HUES64 (cell line): ENCODE results near the gene SAMD4B.

Experiments
- H3K27ac ChIP-seq: 2 replicates; pipeline ENCODE4 v1.7.0; 2013; ENCODE audit warnings: low read depth, low read length, inconsistent platforms
- H3K27me3 ChIP-seq: 2 replicates; pipeline ENCODE4 v1.6.1; 2013; ENCODE audit warnings: mild to moderate bottlenecking, low read length; ENCODE audit not compliant: insufficient read depth
- H3K36me3 ChIP-seq: 2 replicates; pipeline ENCODE4 v1.6.1; 2013; ENCODE audit warnings: mild to moderate bottlenecking, low read length; ENCODE audit not compliant: insufficient read depth
- H3K4me1 ChIP-seq: 2 replicates; pipeline ENCODE4 v1.6.1; 2013; ENCODE audit warnings: mild to moderate bottlenecking, low read length, moderate library complexity; ENCODE audit not compliant: insufficient read depth
- H3K4me3 ChIP-seq: 2 replicates; pipeline ENCODE4 v1.5.1; 2013; ENCODE audit warnings: mild to moderate bottlenecking, low read length, moderate library complexity
- H3K9ac ChIP-seq: 2 replicates; pipeline ENCODE4 v1.6.1; 2013; ENCODE audit warnings: mild to moderate bottlenecking, low read depth, low read length
- H3K9me3 ChIP-seq: 2 replicates; pipeline ENCODE4 v1.6.1; 2013; ENCODE audit warnings: low read depth, low read length; ENCODE audit not compliant: insufficient read depth
- WGBS: fragments of 150-250, 120-280 bp; methylation state at CpG from one replicate; pipeline ENCODE4 v1.1.7; 2013; ENCODE audit warnings: missing lambda C conversion rate; 5-methylcytosine and 5-hydroxymethylcytosine counted together

Gene SAMD4B

DNA sequence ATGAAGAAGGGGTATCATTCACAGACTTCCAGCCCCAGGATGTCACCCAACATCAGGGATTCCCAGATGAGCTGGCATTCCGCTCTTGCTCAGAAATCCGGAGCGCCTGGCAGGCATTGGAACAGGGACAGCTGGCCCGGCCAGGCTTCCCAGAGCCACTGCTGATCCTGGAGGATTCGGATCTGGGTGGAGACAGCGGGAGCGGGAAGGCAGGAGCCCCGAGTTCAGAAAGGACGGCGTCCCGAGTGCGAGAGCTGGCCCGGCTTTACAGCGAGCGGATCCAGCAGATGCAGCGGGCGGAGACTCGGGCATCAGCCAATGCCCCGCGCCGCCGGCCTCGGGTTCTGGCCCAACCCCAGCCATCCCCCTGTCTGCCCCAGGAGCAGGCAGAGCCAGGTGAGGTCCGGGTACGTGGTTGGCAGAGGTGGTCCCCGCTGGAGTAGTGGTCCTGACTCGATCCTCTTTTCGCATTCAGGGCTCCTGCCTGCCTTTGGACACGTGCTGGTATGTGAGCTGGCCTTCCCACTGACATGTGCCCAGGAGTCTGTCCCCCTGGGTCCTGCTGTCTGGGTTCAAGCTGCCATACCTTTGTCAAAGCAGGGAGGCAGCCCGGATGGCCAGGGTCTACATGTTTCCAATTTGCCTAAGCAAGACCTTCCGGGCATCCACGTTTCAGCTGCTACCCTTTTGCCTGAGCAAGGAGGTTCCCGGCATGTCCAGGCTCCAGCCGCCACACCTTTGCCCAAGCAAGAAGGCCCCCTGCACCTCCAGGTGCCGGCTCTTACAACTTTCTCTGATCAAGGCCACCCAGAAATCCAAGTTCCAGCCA, 81.3 kb downstream of the SAMD4B start:
- H3K4me1 ChIP-seq: peaks cover 13% of the 10 kb centered on the region
- no peaks in the 10 kb centered on the region for H3K27me3 ChIP-seq
- H3K36me3 ChIP-seq: peaks cover 65% of the 10 kb centered on the region
- 94% methylated on average over 35 of the region's 35 CpGs for WGBS
- no peak overlapping the region for H3K4me3 ChIP-seq
- no peak overlapping the region for H3K9ac ChIP-seq
- H3K27ac ChIP-seq: no peak overlapping the region
- no peaks in the 10 kb centered on the region for H3K9me3 ChIP-seq

DNA sequence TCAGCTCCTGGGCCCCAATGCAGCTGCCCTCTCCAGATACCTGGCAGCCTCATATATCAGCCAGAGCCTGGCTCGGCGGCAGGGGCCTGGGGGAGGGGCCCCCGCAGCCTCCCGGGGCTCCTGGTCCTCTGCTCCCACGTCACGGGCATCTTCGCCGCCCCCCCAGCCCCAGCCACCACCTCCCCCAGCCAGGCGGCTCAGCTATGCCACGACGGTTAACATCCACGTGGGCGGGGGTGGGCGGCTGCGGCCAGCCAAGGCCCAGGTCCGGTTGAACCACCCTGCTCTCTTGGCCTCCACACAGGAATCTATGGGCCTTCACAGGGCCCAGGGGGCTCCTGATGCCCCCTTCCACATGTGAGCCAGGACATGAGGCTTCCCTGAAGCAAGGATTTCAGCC, 82.7 kb downstream of the SAMD4B start:
- Histone ChIP-seq H3K4me1 (peaks cover 19% of the 10 kb centered on the region), H3K27ac (no peak overlapping the region), H3K9me3 (no peaks in the 10 kb centered on the region), H3K4me3 (no peak overlapping the region), H3K27me3 (no peaks in the 10 kb centered on the region), H3K36me3 (peaks cover 54% of the 10 kb centered on the region), H3K9ac (no peak overlapping the region)
- 92% methylated on average over 16 of the region's 16 CpGs for WGBS

DNA sequence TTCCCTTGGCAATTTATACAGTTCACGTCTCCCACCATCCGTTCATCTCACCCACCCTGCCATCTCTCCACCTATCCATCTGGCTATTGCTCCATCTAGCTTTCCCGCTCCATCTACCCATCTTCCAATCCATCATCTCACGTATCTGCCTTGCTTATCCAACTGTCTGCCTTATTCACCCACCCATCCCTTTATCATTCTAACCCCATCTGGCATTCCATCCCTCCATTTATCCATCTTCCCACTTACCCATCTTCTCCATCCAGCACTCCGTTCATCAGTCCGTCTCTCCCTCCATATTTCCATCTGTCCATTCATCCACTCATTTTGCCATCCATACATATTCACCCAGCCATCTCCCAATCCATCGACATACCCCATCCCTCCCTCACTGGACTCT, 83.5 kb downstream of the SAMD4B start:
- no peaks in the 10 kb centered on the region for H3K27me3 ChIP-seq
- H3K27ac ChIP-seq: no peak overlapping the region
- peaks cover 23% of the 10 kb centered on the region for H3K4me1 ChIP-seq
- H3K36me3 ChIP-seq: peaks cover 46% of the 10 kb centered on the region
- 95% methylated on average over 7 of the region's 7 CpGs for WGBS
- no peak overlapping the region for H3K9ac ChIP-seq
- no peak overlapping the region for H3K4me3 ChIP-seq
- H3K9me3 ChIP-seq: no peaks in the 10 kb centered on the region

DNA sequence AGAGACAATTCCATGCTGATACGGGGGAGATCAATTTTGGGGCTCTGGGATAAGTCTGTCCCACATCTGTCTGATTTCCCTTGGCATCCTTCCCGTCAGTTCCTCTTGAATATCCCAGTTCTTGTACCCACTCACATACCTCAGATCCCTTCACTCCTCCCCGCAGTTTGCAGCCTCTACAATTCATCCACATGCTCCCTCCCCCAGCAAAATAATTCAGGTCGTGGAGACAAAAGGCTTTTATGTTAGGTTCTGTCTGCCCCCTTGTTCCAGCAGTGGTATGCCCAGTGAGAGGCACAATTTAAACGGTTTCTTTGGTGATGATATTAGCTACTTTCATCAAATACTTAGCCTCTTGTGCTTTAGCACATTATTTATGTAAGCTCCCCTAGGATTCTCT, 83.9 kb downstream of the SAMD4B start:
- peaks cover 27% of the 10 kb centered on the region for H3K4me1 ChIP-seq
- no peak overlapping the region for H3K9ac ChIP-seq
- H3K4me3 ChIP-seq: no peak overlapping the region
- peaks cover 42% of the 10 kb centered on the region for H3K36me3 ChIP-seq
- no peaks in the 10 kb centered on the region for H3K9me3 ChIP-seq
- H3K27ac ChIP-seq: peak overlapping the region; percentile 34; the same call in 1 of the 2 replicates
- WGBS: 83% methylated on average over 5 of the region's 5 CpGs
- H3K27me3 ChIP-seq: no peaks in the 10 kb centered on the region

DNA sequence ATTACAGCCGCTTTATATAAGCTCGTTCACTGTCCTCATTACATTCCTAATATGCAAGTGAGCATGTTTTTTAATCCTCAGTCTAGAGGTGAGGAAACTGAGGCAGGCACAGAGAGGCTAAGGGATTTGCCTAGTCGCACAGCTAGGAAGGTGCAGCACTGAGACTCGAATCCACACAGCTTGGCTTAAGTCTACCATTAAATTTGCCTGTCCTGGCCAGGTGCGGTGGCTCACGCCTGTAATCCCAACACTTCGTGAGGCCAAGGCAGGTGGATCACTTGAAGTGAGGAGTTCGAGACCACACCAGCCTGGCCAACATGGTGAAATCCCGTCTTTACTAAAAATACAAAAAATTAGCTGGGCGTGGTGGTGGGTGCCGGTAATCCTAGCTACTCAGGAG, 85.5 kb downstream of the SAMD4B start:
- Histone ChIP-seq H3K4me1 (peaks cover 27% of the 10 kb centered on the region), H3K9ac (0 out of 2 replicates have a peak overlapping the region, but pooled peaks have one; percentile 49), H3K36me3 (peaks cover 38% of the 10 kb centered on the region), H3K9me3 (no peaks in the 10 kb centered on the region), H3K27me3 (no peaks in the 10 kb centered on the region), H3K27ac (peak overlapping the region; percentile 92), H3K4me3 (no peak overlapping the region)
- 89% methylated on average over 11 of the region's 11 CpGs for WGBS

DNA sequence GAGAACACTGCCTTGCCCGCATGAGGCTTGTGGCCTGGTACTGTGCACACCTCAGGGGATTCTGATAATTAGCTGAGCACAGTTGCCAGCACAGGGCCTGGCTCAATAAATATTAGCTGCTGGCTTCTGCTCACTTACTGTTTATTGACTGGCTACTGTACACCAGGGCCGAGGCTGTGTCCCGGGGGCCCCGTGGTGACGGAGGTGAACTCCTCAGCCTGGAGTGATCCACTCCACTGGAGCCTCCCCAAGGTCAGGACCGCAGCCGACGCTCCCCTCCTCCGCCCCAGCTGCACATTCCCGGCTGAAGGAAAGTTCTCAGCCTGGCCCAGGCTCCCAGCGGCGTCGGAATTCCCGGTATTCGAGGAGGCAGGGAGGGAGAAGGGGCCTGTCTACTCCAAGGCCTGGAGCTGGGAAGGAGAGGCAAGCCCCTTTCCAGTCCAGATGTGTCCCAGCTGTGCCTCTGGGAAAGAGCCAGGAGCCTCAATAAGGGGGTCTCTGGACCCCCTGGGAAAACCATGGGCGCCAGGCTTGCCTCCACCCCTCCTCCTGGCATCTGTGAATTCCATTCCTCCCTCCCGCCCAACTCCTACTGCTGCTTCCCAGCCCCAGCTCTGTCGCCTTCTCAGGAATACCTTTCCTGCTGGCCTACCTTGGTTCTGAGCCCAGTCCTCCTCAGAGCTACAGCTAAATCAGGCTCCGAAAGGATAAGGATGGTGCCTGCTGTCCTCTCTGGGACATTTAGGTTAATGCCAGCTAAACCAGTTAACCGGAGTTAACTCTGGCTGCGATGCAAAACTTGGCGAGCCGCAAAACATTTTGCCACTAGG, 86.3 kb downstream of the SAMD4B start:
- peak overlapping the region; percentile 92 for H3K27ac ChIP-seq
- peaks cover 38% of the 10 kb centered on the region for H3K36me3 ChIP-seq
- peak overlapping the region; percentile 49 for H3K9ac ChIP-seq
- H3K9me3 ChIP-seq: no peaks in the 10 kb centered on the region
- H3K27me3 ChIP-seq: no peaks in the 10 kb centered on the region
- WGBS: 25% methylated on average over 23 of the region's 23 CpGs
- peaks cover 27% of the 10 kb centered on the region for H3K4me1 ChIP-seq
- peak overlapping the region; percentile 22 for H3K4me3 ChIP-seq

DNA sequence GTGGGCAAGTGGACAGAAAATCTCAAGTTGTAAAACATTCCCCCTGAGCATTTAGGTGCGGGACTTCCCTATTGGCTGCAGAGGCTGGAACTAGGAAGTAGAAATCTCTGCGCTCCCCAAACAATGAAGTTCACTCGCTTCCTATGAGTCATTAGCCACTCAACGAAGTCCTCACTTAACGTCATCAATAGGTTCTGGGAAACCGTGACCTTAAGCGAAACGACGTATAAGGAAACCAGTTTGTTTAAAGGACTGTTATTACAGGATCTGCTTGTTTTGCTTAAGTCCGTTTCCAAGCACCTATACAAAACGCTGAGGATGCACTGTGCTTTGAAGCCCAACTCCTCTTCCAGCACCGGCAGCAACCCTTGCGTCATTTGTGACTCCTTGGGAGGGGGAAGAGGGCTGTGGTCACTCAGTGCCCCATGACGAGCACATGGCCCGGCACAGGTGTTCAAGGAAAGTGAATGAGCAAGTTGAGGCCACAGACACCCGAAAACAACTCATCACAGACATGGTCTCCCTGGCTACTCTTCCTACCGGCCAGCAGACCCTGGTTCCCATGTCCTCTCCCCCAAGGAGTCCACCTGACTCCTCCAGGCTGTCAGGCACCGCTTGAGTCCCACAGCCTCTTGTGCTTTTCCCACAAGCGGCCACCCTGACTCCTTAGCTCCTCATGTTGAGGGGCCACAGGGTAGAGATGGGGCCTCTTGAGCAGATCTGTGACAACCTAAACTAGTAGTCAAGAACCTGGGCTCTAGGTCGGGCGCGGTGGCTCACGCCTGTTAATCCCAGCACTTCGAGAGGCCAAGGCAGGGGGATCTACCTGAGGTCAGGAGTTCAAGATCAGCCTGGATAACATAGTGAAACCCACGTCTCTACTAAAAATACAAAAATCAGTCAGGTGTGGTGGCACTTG, 88.7 kb downstream of the SAMD4B start:
- H3K9me3 ChIP-seq: no peaks in the 10 kb centered on the region
- H3K4me1 ChIP-seq: peaks cover 35% of the 10 kb centered on the region
- H3K4me3 ChIP-seq: no peak overlapping the region
- WGBS: 73% methylated on average over 25 of the region's 25 CpGs
- H3K27me3 ChIP-seq: no peaks in the 10 kb centered on the region
- peak overlapping the region; percentile 29 for H3K9ac ChIP-seq
- H3K36me3 ChIP-seq: peaks cover 33% of the 10 kb centered on the region
- peak overlapping the region; percentile 81 for H3K27ac ChIP-seq

DNA sequence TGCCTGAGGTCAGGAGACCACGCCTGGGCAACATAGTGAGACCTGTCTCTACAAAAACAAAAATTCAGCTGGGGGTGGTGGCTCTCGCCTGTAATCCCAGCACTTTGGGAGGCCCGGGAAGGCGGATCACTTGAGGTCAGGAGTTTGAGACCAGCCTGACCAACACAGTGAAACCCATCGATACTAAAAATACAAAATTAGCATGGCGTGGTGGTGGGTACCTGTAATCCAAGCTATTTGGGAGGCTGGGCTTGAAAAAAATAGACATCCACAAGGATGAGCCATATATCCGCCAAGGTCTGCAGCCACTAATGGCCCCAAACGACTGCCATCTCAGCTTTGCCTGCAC, 90.4 kb downstream of the SAMD4B start:
- no peaks in the 10 kb centered on the region for H3K9me3 ChIP-seq
- 97% methylated on average over 8 of the region's 8 CpGs for WGBS
- peaks cover 33% of the 10 kb centered on the region for H3K36me3 ChIP-seq
- no peaks in the 10 kb centered on the region for H3K27me3 ChIP-seq
- peaks cover 29% of the 10 kb centered on the region for H3K4me1 ChIP-seq
- no peak overlapping the region; the same call in 1 of the 2 replicates for H3K27ac ChIP-seq
- H3K4me3 ChIP-seq: no peak overlapping the region
- H3K9ac ChIP-seq: no peak overlapping the region

DNA sequence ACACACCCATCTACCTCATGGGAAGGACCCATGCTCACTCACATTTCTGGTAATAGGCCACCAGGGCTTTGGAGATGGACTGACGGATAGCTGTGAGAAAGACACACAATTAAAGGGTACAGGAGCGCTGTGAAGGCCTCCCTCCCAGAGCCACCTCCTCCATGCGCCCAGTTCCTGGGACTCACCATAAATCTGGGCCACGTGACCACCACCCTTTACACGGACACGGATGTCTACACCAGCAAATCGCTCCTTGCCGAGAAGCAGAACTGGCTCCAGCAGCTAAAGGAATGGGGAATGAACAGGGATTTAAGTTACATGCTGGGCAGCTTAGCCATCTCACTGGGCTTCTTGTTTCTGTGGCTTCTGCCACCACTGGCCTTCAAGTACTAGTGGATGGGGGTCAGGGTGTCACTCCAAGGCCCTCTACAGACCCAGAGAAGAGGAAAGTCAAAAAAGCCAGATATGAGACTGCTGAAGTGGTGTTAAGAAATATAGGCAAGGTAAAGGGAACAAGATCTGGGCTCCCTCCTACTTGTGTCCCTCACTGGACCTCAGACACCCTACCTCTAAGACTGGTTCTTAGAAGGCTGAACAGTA, 91.4 kb downstream of the SAMD4B start:
- Histone ChIP-seq H3K4me1 (peaks cover 21% of the 10 kb centered on the region), H3K27ac (peak overlapping the region; percentile 67), H3K9me3 (no peaks in the 10 kb centered on the region), H3K27me3 (no peaks in the 10 kb centered on the region), H3K4me3 (peak overlapping the region; percentile 87; the same call in 1 of the 2 replicates), H3K9ac (peak overlapping the region; percentile 99; the same call in 1 of the 2 replicates), H3K36me3 (peaks cover 33% of the 10 kb centered on the region)
- 98% methylated on average over 8 of the region's 8 CpGs for WGBS
